Mammary epithelial cell (primary cell): ENCODE results near the gene CEMP1.

Experiments
- CTCF ChIP-seq, 2 donors: IDR thresholded peaks in 1 of 2; conservative IDR thresholded peaks in 1 of 2; 2 replicates each; pipeline ENCODE4 v1.5.1; 2011 to 2012; ENCODE audit warnings: inconsistent platforms in 2 of 2, low read length in 2 of 2, mild to moderate bottlenecking in 2 of 2, control low read depth in 1 of 2, low read depth in 1 of 2; ENCODE audit not compliant: insufficient read depth in 1 of 2; ENCODE audit errors: extremely low read depth in 1 of 2
- EZH2 ChIP-seq: IDR thresholded peaks from 2 replicates; pipeline ENCODE4 v1.6.1; 2012; ENCODE audit warnings: low read length, inconsistent platforms, borderline replicate concordance

GRCh38 chr16:2497695-2498484 lies 33.3 kb downstream of the CEMP1 start:
- TF ChIP-seq CTCF (conservative IDR thresholded peaks at IDR 0.05 in 1 of 2, IDR thresholded peaks at IDR 0.05 in 1 of 2; ENCODE audit: extremely low read depth in 1 of 2, insufficient read depth in 1 of 2, low read depth in 1 of 2, low read length in 2 of 2), result no peak
- TF ChIP-seq EZH2, result no peak
